PFSK-1 (cell line): Measurements from ENCODE around the gene RMND1.

Experiments
- FOXP2 ChIP-seq: optimal IDR thresholded peaks from 2 replicates; pipeline ENCODE3; 2011; ENCODE audit warnings: borderline replicate concordance, control low read depth, inconsistent platforms; ENCODE audit not compliant: insufficient read depth; ENCODE audit errors: extremely low read length, extremely low read depth
- POLR2AphosphoS5 ChIP-seq: IDR thresholded peaks from 2 replicates; pipeline ENCODE4 v1.6.1; 2012; ENCODE audit warnings: low read depth, mild to moderate bottlenecking, control low read depth, low read length, moderate library complexity
- REST ChIP-seq, 2 experiments: IDR thresholded peaks; 2 replicates each; pipeline versions ENCODE4 v1.6.1 to v1.8.0; 2011 to 2012; ENCODE audit warnings: low read depth in 2 of 2, low read length in 2 of 2, control low read depth in 1 of 2, inconsistent platforms in 1 of 2, mild to moderate bottlenecking in 1 of 2, moderate library complexity in 1 of 2; ENCODE audit not compliant: insufficient read depth in 1 of 2
- SIN3A ChIP-seq: IDR thresholded peaks from 2 replicates; pipeline ENCODE4 v1.6.1; 2012; ENCODE audit warnings: mild to moderate bottlenecking, low read length, moderate library complexity, borderline replicate concordance; ENCODE audit not compliant: insufficient read depth
- TAF1 ChIP-seq: IDR thresholded peaks from 2 replicates; pipeline ENCODE4 v1.6.1; 2012; ENCODE audit warnings: low read length, control low read depth, borderline replicate concordance; ENCODE audit not compliant: insufficient read depth

RMND1 gene

DNA sequence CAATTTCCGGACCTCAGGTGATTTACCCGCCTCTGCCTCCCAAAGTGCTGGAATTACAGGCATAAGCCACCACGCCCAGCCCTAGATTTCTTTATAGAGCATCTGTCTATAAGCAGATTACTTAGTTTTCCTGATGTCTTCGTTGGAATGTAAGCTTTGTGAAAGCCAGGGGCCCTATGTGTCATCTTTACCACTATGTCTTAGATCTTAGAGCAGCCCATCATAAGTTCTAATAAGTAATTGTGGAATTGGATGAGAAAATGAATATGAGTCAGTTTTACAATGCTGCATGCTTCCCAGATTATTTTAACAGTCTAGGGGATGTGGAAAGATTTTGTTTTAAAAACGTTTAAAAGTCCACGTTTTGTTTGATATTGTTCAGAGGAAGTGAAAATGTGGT is 51.5 kb downstream of the RMND1 start:
- no peak for TF ChIP-seq POLR2AphosphoS5
- TF ChIP-seq TAF1, result no peak
- TF ChIP-seq REST (IDR thresholded peaks at IDR 0.05; ENCODE audit: insufficient read depth in 1 of 2, low read depth in 2 of 2, low read length in 2 of 2), result no peak
- TF ChIP-seq FOXP2, result no peak
- TF ChIP-seq SIN3A, result no peak

- no peak for TF ChIP-seq SIN3A
- TF ChIP-seq TAF1, result no peak
- TF ChIP-seq POLR2AphosphoS5, result no peak
- no peak for TF ChIP-seq REST (IDR thresholded peaks at IDR 0.05; ENCODE audit: insufficient read depth in 1 of 2, low read depth in 2 of 2, low read length in 2 of 2)
- no peak for TF ChIP-seq FOXP2
Observed at GRCh38 chr6:151399679-151400078, 52.2 kb downstream of the RMND1 start.

DNA sequence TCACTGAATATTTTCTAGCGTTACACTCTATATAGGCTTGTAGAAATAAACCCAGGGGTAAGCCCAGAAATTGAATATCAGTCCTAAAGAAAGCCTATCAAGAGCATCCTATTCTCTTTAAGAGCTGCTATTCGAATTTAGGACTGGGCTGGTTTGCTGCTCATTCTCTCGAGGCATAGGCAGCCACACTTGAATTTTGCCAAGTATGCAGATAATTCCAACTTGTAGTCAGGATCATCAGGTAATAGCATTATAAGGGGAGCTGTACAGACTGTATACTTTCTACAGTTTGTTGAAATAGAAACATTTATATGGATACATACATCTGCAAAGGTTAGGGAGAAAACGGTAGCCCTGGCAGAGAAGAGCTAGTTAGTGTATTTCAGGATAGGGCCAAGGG is 58.5 kb downstream of the RMND1 start:
- TF ChIP-seq POLR2AphosphoS5, result no peak
- TF ChIP-seq FOXP2, result no peak
- no peak for TF ChIP-seq TAF1
- TF ChIP-seq REST (IDR thresholded peaks at IDR 0.05; ENCODE audit: insufficient read depth in 1 of 2, low read depth in 2 of 2, low read length in 2 of 2), result no peak
- no peak for TF ChIP-seq SIN3A

- no peak for TF ChIP-seq POLR2AphosphoS5
- no peak for TF ChIP-seq TAF1
- TF ChIP-seq SIN3A, result no peak
- TF ChIP-seq FOXP2, result no peak
- TF ChIP-seq REST (IDR thresholded peaks at IDR 0.05; ENCODE audit: insufficient read depth in 1 of 2, low read depth in 2 of 2, low read length in 2 of 2), result no peak
Observed at GRCh38 chr6:151392427-151392826, 59.5 kb downstream of the RMND1 start.
